HG03196 (cell line): ENCODE data around the gene PSMA6.
"Not testable (repeated sequence)": the region's sequence is repeated elsewhere in the genome, so short reads cannot be mapped to it uniquely, and the experiment has no call there.

ENCODE experiments used
- ATAC-seq: cut with Tn5 transposase; IDR thresholded peaks from one replicate; pipeline ENCODE4 v1.9.1; 2021; ENCODE audit not compliant: unreplicated experiment

Gene PSMA6

GRCh38 chr14:35292051-35292769 is at the start of gene PSMA6:
TSS of gene PSMA6 (plus strand) at chr14:35292382. CDS start at chr14:35292477, 95 bp downstream.
- peak; percentile 88 for ATAC-seq

- no peak for ATAC-seq
Observed at GRCh38 chr14:35242599-35243311, 49.4 kb upstream of the PSMA6 start.

GRCh38 chr14:35243956-35244355 is 48.2 kb upstream of the PSMA6 start:
- ATAC-seq = no peak

- ATAC-seq = no peak
Observed at GRCh38 chr14:35244542-35244941, 47.6 kb upstream of the PSMA6 start.

GRCh38 chr14:35245051-35245450 is 47.1 kb upstream of the PSMA6 start:
- ATAC-seq = no peak

GRCh38 chr14:35247777-35248475 is 44.3 kb upstream of the PSMA6 start:
- ATAC-seq = no peak

GRCh38 chr14:35248476-35248788 is 43.8 kb upstream of the PSMA6 start:
- ATAC-seq = no peak

GRCh38 chr14:35250319-35250718 is 41.9 kb upstream of the PSMA6 start:
- no peak for ATAC-seq

GRCh38 chr14:35252451-35252868 is 39.7 kb upstream of the PSMA6 start:
- no peak for ATAC-seq

- ATAC-seq = not testable (repeated sequence)
Observed at GRCh38 chr14:35253056-35253455, 39.1 kb upstream of the PSMA6 start.

GRCh38 chr14:35254034-35254622 is 38.1 kb upstream of the PSMA6 start:
- not testable (repeated sequence) for ATAC-seq

- ATAC-seq = no peak
Observed at GRCh38 chr14:35254736-35255135, 37.4 kb upstream of the PSMA6 start.

- no peak for ATAC-seq
Observed at GRCh38 chr14:35255711-35256110, 36.5 kb upstream of the PSMA6 start.

GRCh38 chr14:35257809-35258208 is 34.4 kb upstream of the PSMA6 start:
- ATAC-seq = no peak

- ATAC-seq = no peak
Observed at GRCh38 chr14:35258420-35258819, 33.8 kb upstream of the PSMA6 start.

- no peak for ATAC-seq
Observed at GRCh38 chr14:35261774-35262173, 30.4 kb upstream of the PSMA6 start.

- ATAC-seq = no peak
Observed at GRCh38 chr14:35262436-35262835, 29.7 kb upstream of the PSMA6 start.

GRCh38 chr14:35268946-35269345 is 23.2 kb upstream of the PSMA6 start:
- no peak for ATAC-seq

- no peak for ATAC-seq
Observed at GRCh38 chr14:35274805-35275204, 17.4 kb upstream of the PSMA6 start.

- ATAC-seq = no peak
Observed at GRCh38 chr14:35277179-35277578, 15.0 kb upstream of the PSMA6 start.

GRCh38 chr14:35279369-35279768 is 12.8 kb upstream of the PSMA6 start:
- no peak for ATAC-seq

- ATAC-seq = no peak
Observed at GRCh38 chr14:35281341-35281740, 10.8 kb upstream of the PSMA6 start.
